IMR-90 (cell line): ENCODE measurements around the gene AHCYL2. TPM values are rescaled to one million over a fixed set of nuclear protein-coding genes. Genes with fewer than 3 reads are reported as not detected.
"Not testable (repeated sequence)": the region's sequence is repeated elsewhere in the genome, so short reads cannot be mapped to it uniquely, and the experiment has no call there.

ENCODE experiments used
- ATAC-seq: fragments of 200-7000 bp; cut with Tn5 transposase; 2 replicates; pipeline ENCODE4 v1.9.1; 2020; ENCODE audit warnings: low read depth, mild to moderate bottlenecking, moderate library complexity
- BruUV-seq: library from RNA; stranded (reverse); fragments of 400-500 nt; replicated peaks from 2 replicates; lab custom pipeline; 2021; lab: Mats Ljungman, UMichigan
- CTCF ChIA-PET: fragments of 300-600 bp; formaldehyde crosslinking; extraction: SDS; loops from one replicate; lab custom pipeline; 2021; ENCODE audit warnings: antibody characterized with exemption; lab: Yijun Ruan, JAX
- POLR2A ChIA-PET: fragments of 300-600 bp; sonication (Branson Sonifier 250); formaldehyde crosslinking; loops from one replicate; lab custom pipeline; 2022; ENCODE audit warnings: antibody characterized with exemption; ENCODE audit not compliant: unreplicated experiment; lab: Charles Lee
- DNase-seq: peaks from one replicate; pipeline ENCODE4 v3.0.0; 2013
- H2AFZ ChIP-seq: replicated peaks from 2 replicates; pipeline ENCODE3; 2013; ENCODE audit warnings: low read length, mild to moderate bottlenecking; ENCODE audit not compliant: poor library complexity
- H2AK5ac ChIP-seq: 2 replicates; pipeline ENCODE4 v1.6.1; 2013; ENCODE audit warnings: low read depth, low read length, inconsistent platforms
- H2AK9ac ChIP-seq: replicated peaks from 2 replicates; pipeline ENCODE3; 2013; ENCODE audit warnings: mild to moderate bottlenecking, low read depth, low read length, moderate library complexity; ENCODE audit not compliant: poor library complexity
- H2BK120ac ChIP-seq: 2 replicates; pipeline ENCODE4 v1.6.1; 2013; ENCODE audit warnings: low read depth, low read length, inconsistent platforms
- H2BK15ac ChIP-seq: 3 replicates; pipeline ENCODE4 v1.6.1; 2013; ENCODE audit warnings: low read depth, low read length, inconsistent platforms
- H2BK20ac ChIP-seq: 2 replicates; pipeline ENCODE4 v1.6.1; 2013; ENCODE audit warnings: low read depth, mild to moderate bottlenecking, inconsistent platforms, low read length, moderate library complexity
- H2BK5ac ChIP-seq: 2 replicates; pipeline ENCODE4 v1.6.1; 2013; ENCODE audit warnings: mild to moderate bottlenecking, low read depth, low read length, inconsistent platforms; ENCODE audit not compliant: poor library complexity, severe bottlenecking
- H3K14ac ChIP-seq: replicated peaks from 2 replicates; pipeline ENCODE4 v1.6.1; 2013; ENCODE audit warnings: low read depth, low read length, inconsistent platforms
- H3K18ac ChIP-seq: 2 replicates; pipeline ENCODE4 v1.6.1; 2013; ENCODE audit warnings: low read depth, low read length, control low read depth
- H3K23ac ChIP-seq: 2 replicates; pipeline ENCODE4 v1.6.1; 2013; ENCODE audit warnings: low read depth, low read length, inconsistent platforms
- H3K27ac ChIP-seq: 2 replicates; pipeline ENCODE4 v1.5.1; 2013; ENCODE audit warnings: mild to moderate bottlenecking, control low read depth, low read length; ENCODE audit not compliant: insufficient read depth
- H3K27me3 ChIP-seq: 2 replicates; pipeline ENCODE4 v1.6.1; 2013; ENCODE audit warnings: low read length; ENCODE audit not compliant: control insufficient read depth, insufficient read depth
- H3K36me3 ChIP-seq: 2 replicates; pipeline ENCODE4 v1.6.1; 2013; ENCODE audit warnings: low read length, mixed read lengths; ENCODE audit not compliant: control insufficient read depth, insufficient read depth
- H3K4ac ChIP-seq: 2 replicates; pipeline ENCODE4 v1.6.1; 2013; ENCODE audit warnings: low read depth, low read length, inconsistent platforms
- H3K4me1 ChIP-seq: 2 replicates; pipeline ENCODE4 v1.6.1; 2013; ENCODE audit warnings: low read length, mixed read lengths; ENCODE audit not compliant: control insufficient read depth, insufficient read depth
- H3K4me2 ChIP-seq: 2 replicates; pipeline ENCODE4 v1.6.1; 2013; ENCODE audit warnings: low read depth, mild to moderate bottlenecking, control low read depth, low read length, moderate library complexity
- H3K4me3 ChIP-seq: 2 replicates; pipeline ENCODE4 v1.5.1; 2013; ENCODE audit warnings: low read depth, mild to moderate bottlenecking, control low read depth, low read length, moderate library complexity; ENCODE audit not compliant: insufficient read depth
- H3K56ac ChIP-seq: 2 replicates; pipeline ENCODE4 v1.6.1; 2013; ENCODE audit warnings: low read length, inconsistent platforms; ENCODE audit not compliant: insufficient read depth; ENCODE audit errors: extremely low read depth
- H3K79me1 ChIP-seq, 2 experiments: 2 replicates each; pipeline ENCODE4 v1.6.1; 2013; ENCODE audit warnings: low read length in 2 of 2, inconsistent platforms in 1 of 2, low read depth in 1 of 2
- H3K9ac ChIP-seq: 2 replicates; pipeline ENCODE4 v1.6.1; 2013; ENCODE audit warnings: low read depth, low read length, control low read depth
- H3K9me1 ChIP-seq: 2 replicates; pipeline ENCODE4 v1.6.1; 2013; ENCODE audit warnings: low read length, inconsistent platforms; ENCODE audit not compliant: insufficient read depth
- H3K9me3 ChIP-seq: 2 replicates; pipeline ENCODE4 v1.6.1; 2013; ENCODE audit warnings: low read length; ENCODE audit not compliant: control insufficient read depth, insufficient read depth
- H4K20me1 ChIP-seq: 2 replicates; pipeline ENCODE4 v1.6.1; 2013; ENCODE audit warnings: low read length, inconsistent platforms; ENCODE audit not compliant: insufficient read depth
- H4K5ac ChIP-seq: 2 replicates; pipeline ENCODE4 v1.6.1; 2013; ENCODE audit warnings: mild to moderate bottlenecking, low read depth, low read length, control low read depth
- H4K8ac ChIP-seq, 2 experiments: 2 replicates each; pipeline ENCODE4 v1.6.1; 2013; ENCODE audit warnings: low read depth in 2 of 2, low read length in 2 of 2, control low read depth in 1 of 2, inconsistent platforms in 1 of 2
- H4K91ac ChIP-seq: 2 replicates; pipeline ENCODE4 v1.6.1; 2013; ENCODE audit warnings: low read depth, low read length, inconsistent platforms; ENCODE audit not compliant: insufficient read depth
- WGBS, 2 experiments: methylation state at CpG; one replicate each; pipeline versions ENCODE4 v1.1.5 to v1.1.7; 2013; ENCODE audit warnings: missing lambda C conversion rate in 2 of 2; ENCODE audit not compliant: insufficient read length in 1 of 2; ENCODE audit errors: extremely low coverage in 2 of 2; 5-methylcytosine and 5-hydroxymethylcytosine counted together
- dilution Hi-C: fragments of 300-500 bp; cut with HindIII; formaldehyde crosslinking; loops from one replicate; pipeline ENCODE4 v1.14.3; 2018; ENCODE audit warnings: low sequenced_read_pairs; ENCODE audit not compliant: unreplicated experiment
- in situ Hi-C: fragments of 300-500 bp; cut with MboI; formaldehyde crosslinking; loops from 3 replicates; pipeline ENCODE4 v1.14.3; 2019; ENCODE audit warnings: low sequenced_read_pairs, inconsistent platforms, mixed read lengths
- intact Hi-C: fragments of 100-400 bp; cut with micrococcal nuclease; formaldehyde crosslinking; loops from 2 replicates; pipeline ENCODE4 v1.10.0; 2022
- polyA plus RNA-seq, 3 experiments: library from polyadenylated mRNA; depleted of rRNA; stranded (reverse); fragments of >200 nt; gene quantifications; 2 replicates each; pipeline ENCODE4 v1.2.3, GENCODE V29; 2012; ENCODE audit warnings: low replicate concordance in 1 of 3
- total RNA-seq: library from RNA; depleted of rRNA; stranded (reverse); fragments of >200 nt; gene quantifications from 2 replicates; pipeline ENCODE4 v1.2.3, GENCODE V29; 2012

The AHCYL2 gene
- total and polyA plus RNA-seq, 2 of the 4 experiments (the other 2 are of a cell fraction), result 5.7 to 7.6 TPM

DNA sequence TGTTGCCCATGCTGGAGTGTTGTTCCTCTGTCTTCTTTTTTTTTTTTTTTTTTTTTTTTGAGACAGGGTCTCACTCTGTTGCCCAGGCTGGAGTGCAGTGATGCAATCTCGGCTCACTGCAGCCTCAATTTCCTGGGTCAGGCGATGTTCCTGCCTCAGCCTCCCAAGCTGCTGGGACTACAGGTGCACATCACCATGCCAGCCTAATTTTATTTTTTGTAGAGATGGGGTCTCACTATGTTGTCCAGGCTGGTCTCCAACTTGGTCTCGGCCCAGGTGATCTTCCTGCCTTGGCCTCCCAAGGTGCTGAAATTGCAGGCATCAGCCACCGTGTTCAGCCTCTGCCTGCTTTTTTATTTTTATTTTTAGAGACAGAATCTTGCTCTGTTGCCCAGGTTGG lies 5.7 kb upstream of the AHCYL2 start:
- H3K4me1 ChIP-seq, H4K91ac ChIP-seq, H2BK5ac ChIP-seq, H3K4me3 ChIP-seq, DNase-seq, dilution Hi-C loops, H2AK5ac ChIP-seq, H3K79me1 ChIP-seq, H2AK9ac ChIP-seq, H3K23ac ChIP-seq, H4K20me1 ChIP-seq, H2BK20ac ChIP-seq, H3K18ac ChIP-seq, H3K27me3 ChIP-seq, H3K4ac ChIP-seq, H3K27ac ChIP-seq, H3K56ac ChIP-seq, H4K8ac ChIP-seq, BruUV-seq, ATAC-seq, H3K9me1 ChIP-seq, H3K14ac ChIP-seq, H4K5ac ChIP-seq, H3K9ac ChIP-seq, H2BK15ac ChIP-seq, H2AFZ ChIP-seq, H3K9me3 ChIP-seq, H3K4me2 ChIP-seq, H2BK120ac ChIP-seq, POLR2A ChIA-PET, H3K36me3 ChIP-seq: not testable (repeated sequence)
- in situ Hi-C loops (loop anchor here (5.0 to 10.0 kb wide), 2 partner anchors 253 to 426 kb away; no protein-coding TSS in a partner anchor), intact Hi-C loops (loop anchor here (2.0 kb wide), 3 partner anchors 124 to 426 kb away; no protein-coding TSS in a partner anchor)
- CTCF ChIA-PET, result interaction anchor here (0.8 to 2.1 kb wide), 15 partner anchors 9 to 429 kb away, joined by 3 to 16 read pairs (median 4); no protein-coding TSS in a partner anchor
- WGBS, 2 experiments, result no CpG with 5 or more reads among the region's 4 CpGs
